ENCODE measurements around the gene GRIA4.
"Not testable (repeated sequence)": the region's sequence is repeated elsewhere in the genome, so short reads cannot be mapped to it uniquely, and the experiment has no call there.

The GRIA4 gene

GRCh38 chr11:105937331-105937730 lies 327.5 kb downstream of the GRIA4 start:
- DNase-seq: no peak

GRCh38 chr11:105937738-105938137 lies 327.9 kb downstream of the GRIA4 start:
- no peak for DNase-seq

DNA sequence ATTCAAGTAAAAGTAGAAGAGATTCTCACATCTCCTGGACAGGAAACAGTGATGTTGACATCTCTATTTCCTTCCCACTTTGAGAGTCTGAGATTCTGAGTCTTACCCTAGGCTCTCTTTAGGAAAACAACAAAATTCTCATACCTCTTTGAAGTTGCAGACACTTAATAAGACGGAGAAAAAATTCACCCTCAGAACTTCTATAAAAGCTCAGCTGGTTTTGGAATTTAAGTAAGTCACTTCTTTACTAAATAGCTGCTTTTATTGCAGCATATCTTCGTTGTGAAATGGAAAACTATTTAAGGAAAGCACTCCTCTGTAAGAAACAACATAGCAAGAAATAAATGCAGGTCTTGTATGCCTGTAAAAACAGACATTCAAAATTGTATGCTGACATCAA lies 333.0 kb downstream of the GRIA4 start:
- no peak for DNase-seq

DNA sequence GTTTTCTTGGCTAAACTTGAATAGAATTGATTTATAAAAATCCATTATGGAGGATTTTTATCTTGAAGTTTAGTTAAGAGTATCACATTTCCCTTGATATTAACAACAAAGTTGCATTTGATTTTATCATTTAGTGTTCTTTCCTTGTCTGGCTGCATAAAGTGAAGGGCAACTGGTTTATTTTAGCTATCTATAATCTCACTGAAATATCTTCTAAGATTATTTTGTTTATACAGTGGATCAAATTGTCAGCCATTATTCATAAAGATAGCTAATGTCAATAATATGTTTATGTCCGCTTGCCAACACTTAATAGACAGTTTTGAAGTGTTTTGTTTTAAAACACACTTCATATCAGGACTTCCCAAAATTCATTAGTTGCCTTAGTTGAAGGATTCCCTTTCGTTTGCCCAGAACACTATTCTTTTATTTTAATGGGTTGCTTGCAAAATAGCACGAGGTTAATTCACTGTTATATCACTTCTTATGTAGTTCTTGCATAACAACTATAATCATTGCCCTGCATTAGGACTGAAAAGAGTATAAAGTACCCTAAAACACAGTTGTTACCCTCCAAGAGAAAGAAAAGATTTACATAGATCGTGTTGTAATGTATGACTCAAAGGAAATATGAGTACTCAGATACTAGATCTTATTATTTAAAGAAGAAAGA lies 339.2 kb downstream of the GRIA4 start:
- no peak for DNase-seq

DNA sequence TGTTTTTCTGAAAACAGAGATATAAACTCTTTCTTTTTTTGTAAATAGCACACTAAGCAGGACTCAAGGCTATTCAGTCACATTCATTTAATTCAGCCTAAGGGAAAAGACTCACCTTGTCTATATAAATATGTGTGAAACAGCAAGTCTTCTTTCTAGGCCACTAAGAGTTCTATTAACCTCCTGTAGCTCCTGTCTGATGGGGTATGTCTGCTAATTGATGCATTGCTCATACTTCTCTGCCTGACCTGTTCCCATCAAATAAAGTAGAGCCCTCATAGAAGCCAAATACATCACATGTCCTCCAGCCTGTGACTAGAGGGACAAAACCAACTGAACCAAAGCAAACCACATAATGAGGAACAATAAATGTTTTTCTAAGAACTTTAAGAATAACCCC lies 344.0 kb downstream of the GRIA4 start:
- no peak for DNase-seq

GRCh38 chr11:105960252-105961245 lies 350.7 kb downstream of the GRIA4 start:
- no peak for DNase-seq

DNA sequence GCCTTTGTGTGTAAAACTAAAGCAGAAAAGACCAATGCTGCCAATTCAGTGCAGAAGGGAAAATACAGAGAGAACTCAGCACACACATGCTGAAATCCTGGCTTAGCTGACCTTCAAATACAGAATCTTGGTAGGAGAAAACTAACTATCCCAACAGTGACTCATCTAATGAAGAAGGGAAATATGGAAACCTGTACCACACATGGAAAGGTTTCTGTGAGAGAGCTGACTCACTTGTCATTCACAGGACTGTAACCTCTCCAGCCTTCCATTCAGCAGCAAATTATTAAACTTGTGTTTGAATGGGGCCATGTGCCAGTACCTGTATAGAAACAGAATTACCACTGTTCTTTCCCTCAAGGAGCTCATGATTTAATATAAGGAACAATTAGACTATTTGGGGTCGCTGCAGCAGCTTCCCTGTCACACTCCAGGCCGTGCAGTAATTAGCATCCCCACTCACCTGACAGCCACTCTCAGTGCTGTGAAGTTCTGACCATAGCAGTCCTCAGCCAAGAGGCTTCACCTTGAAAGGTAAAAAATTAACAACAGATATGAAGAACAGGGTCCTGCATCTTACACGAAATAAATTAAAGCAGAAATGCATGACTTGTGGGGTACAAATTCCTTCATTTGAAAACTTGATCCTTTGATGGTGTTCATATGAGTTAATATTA lies 358.3 kb downstream of the GRIA4 start:
- DNase-seq: no peak

DNA sequence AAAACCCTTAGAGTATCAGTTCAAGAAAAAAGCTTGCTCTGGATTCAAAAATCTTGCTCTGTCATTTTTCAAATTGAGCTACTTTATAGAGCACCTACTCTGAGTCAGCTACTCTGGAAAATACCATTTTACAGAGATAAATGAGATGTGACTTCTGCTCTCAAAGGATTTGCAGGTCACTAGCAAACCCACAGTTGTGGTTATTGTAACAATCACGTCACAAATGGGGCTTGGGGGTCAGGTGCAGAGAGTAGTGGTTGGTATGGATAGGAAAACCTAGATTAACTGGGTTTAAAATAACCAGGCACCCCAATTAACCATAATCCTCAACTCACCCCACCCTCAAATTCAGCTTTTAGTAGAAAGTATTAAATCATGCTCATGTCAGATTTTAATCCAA lies 359.9 kb downstream of the GRIA4 start:
- no peak for DNase-seq

- no peak for DNase-seq
These were observed 365.3 kb downstream of the GRIA4 start for GRCh38 chr11:105975128-105975527.

GRCh38 chr11:105979997-105980703 lies 370.3 kb downstream of the GRIA4 start:
- DNase-seq: no peak

- DNase-seq: no peak
These were observed 376.7 kb downstream of the GRIA4 start for GRCh38 chr11:105986554-105986953.

- DNase-seq: no peak
These were observed 378.3 kb downstream of the GRIA4 start for GRCh38 chr11:105988197-105988596.

- DNase-seq: no peak
These were observed 379.3 kb downstream of the GRIA4 start for GRCh38 chr11:105989124-105989523.

DNA sequence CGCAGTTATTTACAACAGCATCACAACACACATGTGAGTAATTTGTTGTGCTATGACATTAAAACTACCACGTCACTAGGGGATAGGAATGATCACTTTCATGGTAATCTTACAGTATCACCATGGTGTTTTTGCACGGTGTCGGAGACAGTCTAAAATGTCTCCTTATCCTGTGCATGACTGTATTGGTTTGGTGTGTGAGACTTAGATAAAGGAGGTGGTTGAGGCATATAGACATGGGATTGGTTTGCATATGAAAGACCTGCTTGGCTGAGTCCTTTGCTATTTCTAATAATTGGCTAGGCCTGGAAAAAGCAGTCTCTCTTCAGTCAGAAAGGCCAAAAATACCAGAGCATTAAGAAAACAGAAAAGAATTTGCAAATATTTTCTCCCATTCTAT lies 382.0 kb downstream of the GRIA4 start:
- DNase-seq: no peak

GRCh38 chr11:106001304-106002012 lies 391.6 kb downstream of the GRIA4 start:
- no peak for DNase-seq

DNA sequence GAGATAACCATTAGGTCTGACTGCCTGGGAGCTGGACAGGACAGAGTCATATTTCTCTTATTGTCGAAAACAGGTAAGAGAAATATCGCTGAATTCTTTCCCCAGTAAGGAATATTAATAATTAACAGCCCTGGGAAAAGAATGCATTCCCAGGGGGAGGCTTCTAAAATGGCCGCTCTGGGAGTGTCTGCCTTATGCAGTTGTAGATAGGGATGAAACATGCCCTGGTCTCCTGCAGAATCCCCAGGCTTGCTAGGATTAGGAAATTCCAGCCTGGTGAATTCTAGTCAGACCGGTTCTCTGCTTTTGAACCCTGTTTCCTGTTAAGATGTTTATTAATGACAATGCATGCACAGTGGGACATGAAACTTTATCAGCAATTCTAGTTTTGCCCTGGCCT lies 393.2 kb downstream of the GRIA4 start:
- DNase-seq: not testable (repeated sequence)

- DNase-seq: no peak
These were observed 401.6 kb downstream of the GRIA4 start for GRCh38 chr11:106011481-106011880.

DNA sequence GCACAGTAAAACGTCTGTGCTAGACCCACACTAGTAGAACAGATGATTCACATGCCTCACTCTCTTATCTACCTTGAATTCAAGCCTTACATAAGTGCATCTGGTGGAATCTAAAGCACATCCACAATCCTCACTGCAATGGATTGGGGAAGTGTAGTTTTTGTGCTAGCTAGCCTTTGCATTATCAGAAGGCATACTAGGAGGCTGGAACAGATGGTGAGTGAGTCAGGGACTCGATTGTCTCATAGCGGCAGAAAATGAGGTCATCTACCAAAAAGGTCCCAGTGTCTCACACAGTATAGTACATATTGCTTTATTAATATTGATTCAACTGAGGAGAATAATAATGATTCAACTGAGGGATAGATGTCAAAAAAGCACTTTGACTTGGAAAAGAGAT lies 402.9 kb downstream of the GRIA4 start:
- no peak for DNase-seq

GRCh38 chr11:106014035-106014434 lies 404.2 kb downstream of the GRIA4 start:
- DNase-seq: no peak

DNA sequence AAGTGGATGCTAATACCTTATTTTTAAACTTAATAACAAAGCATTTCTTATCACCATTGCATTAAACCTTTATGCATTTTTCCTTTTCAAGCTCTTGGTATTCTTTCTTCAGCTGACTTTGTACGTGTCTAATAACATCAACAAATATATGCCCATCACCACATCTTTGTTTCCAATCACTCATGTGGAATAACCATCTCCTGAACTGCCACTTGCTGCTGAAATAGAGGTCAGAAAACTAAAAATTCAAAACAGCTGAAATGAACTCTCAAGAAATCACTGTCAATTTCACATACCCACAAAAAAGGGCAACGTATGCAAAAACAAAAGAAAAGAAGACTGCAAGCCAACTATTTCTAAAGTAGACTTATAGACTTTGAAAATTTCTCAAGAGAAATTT lies 404.7 kb downstream of the GRIA4 start:
- DNase-seq: no peak

DNA sequence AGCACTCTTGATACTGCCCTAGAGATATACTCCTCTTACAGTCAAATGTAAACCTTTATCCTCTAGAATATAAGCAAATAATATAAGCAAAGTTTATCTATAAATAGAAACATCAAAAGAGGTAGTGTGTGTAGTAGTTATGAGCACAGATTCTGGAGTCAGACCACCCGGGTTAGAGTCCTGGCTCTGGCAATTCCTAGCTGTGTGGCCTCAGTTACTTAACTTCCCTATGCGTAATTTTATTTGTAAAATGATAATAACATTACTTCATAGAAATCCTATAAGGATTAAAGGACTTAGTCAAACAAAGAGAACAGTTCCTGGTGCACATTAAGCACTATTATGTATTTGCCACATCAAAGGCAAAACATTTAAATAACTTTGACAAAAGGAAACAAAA lies 405.2 kb downstream of the GRIA4 start:
- DNase-seq: no peak

DNA sequence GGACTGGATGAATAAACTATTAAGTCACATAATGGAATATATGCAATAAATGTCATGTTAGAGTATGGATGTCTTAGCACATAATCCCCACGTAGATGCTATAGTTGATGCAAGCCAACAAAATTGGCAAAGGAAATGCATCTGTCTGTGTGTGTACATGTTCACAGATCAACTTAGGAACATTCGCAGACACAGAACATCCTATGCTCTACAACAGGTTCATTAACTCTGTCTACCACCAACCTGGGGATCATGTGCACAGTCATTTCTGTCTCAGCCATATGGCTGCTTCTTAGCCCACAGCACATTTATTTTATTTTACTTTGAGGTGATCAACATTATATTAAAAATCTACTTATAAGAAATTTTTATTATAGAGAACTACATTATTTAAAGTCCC lies 407.2 kb downstream of the GRIA4 start:
- no peak for DNase-seq
